ENCODE data around the gene WBP2. TPM values are rescaled to one million over a fixed set of nuclear protein-coding genes. Genes with fewer than 3 reads are reported as not detected.

Gene WBP2
- total RNA-seq, 1 donor, result 31.1 TPM

- Histone ChIP-seq H3K27ac (ENCODE audit: low read depth, low read length) (no peak overlapping the region), H3K9me3 (ENCODE audit: low read depth, low read length) (no peaks in the 10 kb centered on the region), H3K36me3 (ENCODE audit: insufficient read depth, low read length) (peaks cover 55% of the 10 kb centered on the region), H3K79me2 (ENCODE audit: insufficient read depth, low read length) (peaks cover 11% of the 10 kb centered on the region), H3K27me3 (ENCODE audit: insufficient read depth, low read length) (no peaks in the 10 kb centered on the region), H3K4me3 (ENCODE audit: insufficient read depth, low read length) (no peak overlapping the region), H3K4me1 (ENCODE audit: insufficient read depth, low read length) (no peaks in the 10 kb centered on the region), H4K20me1 (ENCODE audit: insufficient read depth, low read length) (peaks cover 3% of the 10 kb centered on the region), H3K4me2 (ENCODE audit: insufficient read depth, low read length) (no peak overlapping the region), H2AFZ (ENCODE audit: low read length) (no peak overlapping the region)
- no peak for TF ChIP-seq CTCF (IDR thresholded peaks at IDR 0.05; ENCODE audit: extremely low read depth, low read depth, low read length)
- DNase-seq (ENCODE audit: insufficient read length, low spot score, missing footprints), result peak; percentile 71
Observed at GRCh38 chr17:75847614-75848522, 7.3 kb downstream of the WBP2 start.

DNA sequence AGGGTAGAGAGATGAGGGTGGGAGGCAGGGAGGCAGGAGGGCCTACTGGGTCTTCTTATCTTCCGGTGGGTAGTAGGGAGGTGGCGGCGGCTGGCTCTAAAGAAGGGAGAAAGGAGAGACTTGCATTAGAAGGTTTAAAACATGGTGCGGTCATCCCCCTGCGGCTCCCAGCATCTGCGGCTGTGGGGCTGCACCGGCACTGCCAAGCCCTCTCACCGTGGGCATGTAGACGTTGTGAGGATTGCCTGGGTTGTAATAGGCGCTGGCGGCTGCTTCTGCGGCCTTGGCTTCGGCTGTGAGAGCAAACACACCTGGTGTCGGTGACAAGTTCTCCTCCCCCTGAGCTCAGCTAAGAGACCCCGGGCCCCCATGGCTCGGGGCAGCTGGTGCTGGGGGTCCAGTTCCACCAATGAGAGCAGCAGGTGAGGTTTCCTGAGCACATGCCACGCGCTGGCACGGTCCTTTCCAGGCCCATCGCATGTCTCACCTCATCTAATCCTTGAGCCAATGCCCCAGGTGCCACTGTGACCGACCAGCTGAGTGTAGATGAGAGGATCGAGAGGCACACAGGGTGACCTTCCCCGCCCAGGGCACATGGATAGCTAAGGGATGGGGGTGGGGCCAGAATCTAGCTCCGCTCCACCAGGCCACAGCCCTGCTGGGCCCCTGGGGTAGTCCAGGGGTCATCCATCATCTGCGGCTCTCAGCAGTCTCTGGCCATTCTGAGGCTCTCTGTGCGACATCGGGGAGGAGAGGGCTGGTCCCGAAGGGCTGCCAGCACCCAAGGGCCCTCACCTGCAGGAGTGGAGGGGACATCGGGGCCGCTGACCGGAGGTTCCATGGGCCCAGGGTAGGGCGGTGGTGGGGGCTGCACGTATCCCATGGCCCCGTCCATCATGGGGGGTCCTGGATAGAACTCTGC, 8.2 kb downstream of the WBP2 start:
- H3K4me2 ChIP-seq (ENCODE audit: insufficient read depth, low read length), result no peak overlapping the region
- H3K27me3 ChIP-seq (ENCODE audit: insufficient read depth, low read length), result no peaks in the 10 kb centered on the region
- H3K36me3 ChIP-seq (ENCODE audit: insufficient read depth, low read length), result peaks cover 55% of the 10 kb centered on the region

GRCh38 chr17:75845933-75846691, 9.0 kb downstream of the WBP2 start:
- Histone ChIP-seq H3K4me2 (ENCODE audit: insufficient read depth, low read length) (no peak overlapping the region), H3K4me1 (ENCODE audit: insufficient read depth, low read length) (no peaks in the 10 kb centered on the region), H3K27ac (ENCODE audit: low read depth, low read length) (no peak overlapping the region), H3K27me3 (ENCODE audit: insufficient read depth, low read length) (no peaks in the 10 kb centered on the region), H3K4me3 (ENCODE audit: insufficient read depth, low read length) (no peak overlapping the region), H3K79me2 (ENCODE audit: insufficient read depth, low read length) (peaks cover 4% of the 10 kb centered on the region), H3K36me3 (ENCODE audit: insufficient read depth, low read length) (peaks cover 49% of the 10 kb centered on the region), H3K9me3 (ENCODE audit: low read depth, low read length) (no peaks in the 10 kb centered on the region), H2AFZ (ENCODE audit: low read length) (no peak overlapping the region), H4K20me1 (ENCODE audit: insufficient read depth, low read length) (peaks cover 3% of the 10 kb centered on the region)
- no peak for TF ChIP-seq CTCF (IDR thresholded peaks at IDR 0.05; ENCODE audit: extremely low read depth, low read depth, low read length)
- DNase-seq (ENCODE audit: insufficient read length, low spot score, missing footprints), result peak; percentile 29

More for the DNA sequence above, 8.2 kb downstream of the WBP2 start:
- Histone ChIP-seq H3K4me3 (ENCODE audit: insufficient read depth, low read length) (no peak overlapping the region), H3K4me1 (ENCODE audit: insufficient read depth, low read length) (no peaks in the 10 kb centered on the region), H4K20me1 (ENCODE audit: insufficient read depth, low read length) (peaks cover 3% of the 10 kb centered on the region), H3K27ac (ENCODE audit: low read depth, low read length) (no peak overlapping the region), H3K9me3 (ENCODE audit: low read depth, low read length) (no peaks in the 10 kb centered on the region), H3K79me2 (ENCODE audit: insufficient read depth, low read length) (peaks cover 8% of the 10 kb centered on the region), H2AFZ (ENCODE audit: low read length) (no peak overlapping the region)
- peak; percentile 80 for DNase-seq (ENCODE audit: insufficient read length, low spot score, missing footprints)
- no peak for TF ChIP-seq CTCF (IDR thresholded peaks at IDR 0.05; ENCODE audit: extremely low read depth, low read depth, low read length)

All from osteoblast (primary cell).